HEK293 (cell line): Measurements from ENCODE around the gene SFXN2.

Experiments used
- CTCF ChIA-PET: fragments of 350-600 bp; formaldehyde crosslinking; extraction: SDS; loops from one replicate; lab custom pipeline; 2021; ENCODE audit warnings: antibody characterized with exemption; lab: Yijun Ruan, JAX
- POLR2A ChIA-PET: fragments of 300-600 bp; formaldehyde crosslinking; extraction: SDS; loops from one replicate; lab custom pipeline; 2020; ENCODE audit warnings: antibody characterized with exemption, inconsistent platforms; lab: Yijun Ruan, JAX
- H3K27ac ChIP-seq: fragments of 200-500 bp; sonication (Bioruptor generic); 2 replicates; pipeline ENCODE4 v1.5.1; 2014; ENCODE audit warnings: low read depth, low read length, control low read depth, inconsistent platforms; ENCODE audit errors: extremely low read depth
- H3K36me3 ChIP-seq, 2 experiments: fragments of 200-500 bp in 1 of 2; sonication (Bioruptor generic) in 1 of 2; 1 replicate in 1 of 2; 2 replicates in 1 of 2; pipeline ENCODE4 v1.5.1; 2014 to 2017; ENCODE audit warnings: inconsistent platforms in 2 of 2, low read length in 2 of 2; ENCODE audit not compliant: control insufficient read depth in 2 of 2, insufficient read depth in 1 of 2
- H3K4me1 ChIP-seq: fragments of 200-500 bp; sonication (Bioruptor generic); 2 replicates; pipeline ENCODE4 v1.5.1; 2014; ENCODE audit warnings: mild to moderate bottlenecking, low read length, inconsistent platforms; ENCODE audit not compliant: control insufficient read depth, insufficient read depth
- H3K4me3 ChIP-seq: 2 replicates; pipeline ENCODE4 v1.5.1; 2011; ENCODE audit warnings: low read depth, mild to moderate bottlenecking, control low read depth, low read length, moderate library complexity
- H3K9me3 ChIP-seq: fragments of 200-500 bp; sonication (Bioruptor generic); 2 replicates; pipeline ENCODE4 v1.5.1; 2014; ENCODE audit warnings: low read depth, low read length, inconsistent platforms; ENCODE audit not compliant: control insufficient read depth, insufficient read depth
- INSM2 ChIP-seq: fragments of 450-650 bp; formaldehyde crosslinking; IDR thresholded peaks from 2 replicates; pipeline ENCODE4 v1.5.1; 2016; ENCODE audit warnings: missing biosample characterization, missing genetic modification characterization
- OSR2 ChIP-seq: fragments of 450-650 bp; formaldehyde crosslinking; IDR thresholded peaks from 2 replicates; pipeline ENCODE4 v1.5.1; 2016; ENCODE audit warnings: missing biosample characterization, missing genetic modification characterization
- SP2 ChIP-seq: fragments of 450-650 bp; formaldehyde crosslinking; IDR thresholded peaks from 2 replicates; pipeline ENCODE4 v1.5.1; 2016; ENCODE audit warnings: missing biosample characterization, missing genetic modification characterization
- YY2 ChIP-seq: fragments of 450-650 bp; formaldehyde crosslinking; IDR thresholded peaks from 2 replicates; pipeline ENCODE4 v1.5.1; 2016; ENCODE audit warnings: missing biosample characterization, missing genetic modification characterization
- ZBTB21 ChIP-seq: fragments of 450-650 bp; formaldehyde crosslinking; IDR thresholded peaks from 2 replicates; pipeline ENCODE4 v1.5.1; 2017; ENCODE audit warnings: missing biosample characterization, missing genetic modification characterization
- ZBTB48 ChIP-seq: fragments of 450-650 bp; formaldehyde crosslinking; IDR thresholded peaks from 2 replicates; pipeline ENCODE4 v1.5.1; 2016; ENCODE audit warnings: missing biosample characterization, missing genetic modification characterization
- ZBTB49 ChIP-seq: fragments of 450-650 bp; formaldehyde crosslinking; IDR thresholded peaks from 2 replicates; pipeline ENCODE4 v1.5.1; 2016; ENCODE audit warnings: missing biosample characterization, missing genetic modification characterization, low read depth
- ZBTB7A ChIP-seq: fragments of 450-650 bp; formaldehyde crosslinking; IDR thresholded peaks from 2 replicates; pipeline ENCODE4 v1.5.1; 2016; ENCODE audit warnings: low read depth, missing biosample characterization, missing genetic modification characterization
- ZNF48 ChIP-seq: fragments of 450-650 bp; formaldehyde crosslinking; IDR thresholded peaks from 2 replicates; pipeline ENCODE4 v1.5.1; 2016; ENCODE audit warnings: missing biosample characterization, missing genetic modification characterization
- ZNF530 ChIP-seq: fragments of 450-650 bp; formaldehyde crosslinking; IDR thresholded peaks from 2 replicates; pipeline ENCODE4 v1.5.1; 2016; ENCODE audit warnings: low read depth, missing biosample characterization, missing genetic modification characterization
- ZNF610 ChIP-seq: fragments of 450-650 bp; formaldehyde crosslinking; IDR thresholded peaks from 2 replicates; pipeline ENCODE4 v1.5.1; 2016; ENCODE audit warnings: missing biosample characterization, missing genetic modification characterization, borderline replicate concordance
- ZNF670 ChIP-seq: fragments of 450-650 bp; formaldehyde crosslinking; IDR thresholded peaks from 2 replicates; pipeline ENCODE4 v1.5.1; 2016; ENCODE audit warnings: missing biosample characterization, missing genetic modification characterization, low read depth
- ZNF768 ChIP-seq: fragments of 450-650 bp; formaldehyde crosslinking; IDR thresholded peaks from 2 replicates; pipeline ENCODE4 v1.5.1; 2018; ENCODE audit warnings: missing biosample characterization, mild to moderate bottlenecking, missing genetic modification characterization
- ZNF837 ChIP-seq: fragments of 450-650 bp; formaldehyde crosslinking; IDR thresholded peaks from 2 replicates; pipeline ENCODE4 v1.5.1; 2016; ENCODE audit warnings: missing biosample characterization, missing genetic modification characterization
- ZSCAN23 ChIP-seq: fragments of 450-650 bp; formaldehyde crosslinking; IDR thresholded peaks from 2 replicates; pipeline ENCODE4 v1.5.1; 2016; ENCODE audit warnings: missing biosample characterization, missing genetic modification characterization
- TF ChIP-seq, protein P1 (sequence below): fragments of 450-650 bp; formaldehyde crosslinking; IDR thresholded peaks from 2 replicates; pipeline ENCODE4 v1.5.1; 2016; ENCODE audit warnings: missing biosample characterization, missing genetic modification characterization
- TF ChIP-seq, protein P2 (sequence below): fragments of 450-650 bp; formaldehyde crosslinking; IDR thresholded peaks from 2 replicates; pipeline ENCODE4 v1.5.1; 2016; ENCODE audit warnings: missing biosample characterization, missing genetic modification characterization, borderline replicate concordance
- TF ChIP-seq, protein P3 (sequence below): fragments of 450-650 bp; formaldehyde crosslinking; IDR thresholded peaks from 2 replicates; pipeline ENCODE4 v1.5.1; 2016; ENCODE audit warnings: missing biosample characterization, missing genetic modification characterization

SFXN2 gene

DNA sequence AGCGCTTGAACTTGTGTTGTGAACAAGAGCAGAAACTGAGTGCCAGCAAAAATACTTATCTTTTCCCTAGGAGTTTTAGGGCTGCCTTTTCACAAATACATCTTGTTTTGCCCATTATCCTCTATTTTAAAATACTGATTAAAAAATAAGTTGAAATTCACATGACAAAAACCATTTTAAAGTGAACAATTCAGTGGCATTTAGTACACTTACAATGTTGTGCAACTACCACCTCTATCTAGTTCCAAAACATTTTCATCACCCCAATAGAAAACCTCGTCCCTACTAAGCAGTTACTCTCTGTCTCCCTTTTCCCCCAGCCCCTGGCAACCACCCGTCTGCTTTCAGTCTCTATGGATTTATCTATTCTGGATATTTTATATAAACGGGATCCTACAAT is 30.7 kb downstream of the SFXN2 start:
- POLR2A ChIA-PET: interaction anchor here (1.1 to 2.4 kb wide), 3 partner anchors 8 to 75 kb away, joined by 3 to 14 read pairs (median 12); no protein-coding TSS in a partner anchor
- Histone ChIP-seq H3K4me3 (no peak overlapping the region; the same call in 1 of the 2 replicates), H3K36me3 (no peaks in the 10 kb centered on the region), H3K4me1 (no peaks in the 10 kb centered on the region), H3K27ac (no peak overlapping the region), H3K9me3 (no peaks in the 10 kb centered on the region)
- TF ChIP-seq ZNF530 (tag by site-specific recombination): no peak
- TF ChIP-seq, protein P1, sequence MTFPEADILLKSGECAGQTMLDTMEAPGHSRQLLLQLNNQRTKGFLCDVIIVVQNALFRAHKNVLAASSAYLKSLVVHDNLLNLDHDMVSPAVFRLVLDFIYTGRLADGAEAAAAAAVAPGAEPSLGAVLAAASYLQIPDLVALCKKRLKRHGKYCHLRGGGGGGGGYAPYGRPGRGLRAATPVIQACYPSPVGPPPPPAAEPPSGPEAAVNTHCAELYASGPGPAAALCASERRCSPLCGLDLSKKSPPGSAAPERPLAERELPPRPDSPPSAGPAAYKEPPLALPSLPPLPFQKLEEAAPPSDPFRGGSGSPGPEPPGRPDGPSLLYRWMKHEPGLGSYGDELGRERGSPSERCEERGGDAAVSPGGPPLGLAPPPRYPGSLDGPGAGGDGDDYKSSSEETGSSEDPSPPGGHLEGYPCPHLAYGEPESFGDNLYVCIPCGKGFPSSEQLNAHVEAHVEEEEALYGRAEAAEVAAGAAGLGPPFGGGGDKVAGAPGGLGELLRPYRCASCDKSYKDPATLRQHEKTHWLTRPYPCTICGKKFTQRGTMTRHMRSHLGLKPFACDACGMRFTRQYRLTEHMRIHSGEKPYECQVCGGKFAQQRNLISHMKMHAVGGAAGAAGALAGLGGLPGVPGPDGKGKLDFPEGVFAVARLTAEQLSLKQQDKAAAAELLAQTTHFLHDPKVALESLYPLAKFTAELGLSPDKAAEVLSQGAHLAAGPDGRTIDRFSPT (tag by site-specific recombination): no peak
- TF ChIP-seq ZBTB49 (tag by site-specific recombination): no peak
- TF ChIP-seq SP2: no peak
- no peak for TF ChIP-seq ZBTB48 (tag by site-specific recombination)
- no peak for TF ChIP-seq ZBTB7A
- no peak for TF ChIP-seq INSM2
- TF ChIP-seq, protein P2, sequence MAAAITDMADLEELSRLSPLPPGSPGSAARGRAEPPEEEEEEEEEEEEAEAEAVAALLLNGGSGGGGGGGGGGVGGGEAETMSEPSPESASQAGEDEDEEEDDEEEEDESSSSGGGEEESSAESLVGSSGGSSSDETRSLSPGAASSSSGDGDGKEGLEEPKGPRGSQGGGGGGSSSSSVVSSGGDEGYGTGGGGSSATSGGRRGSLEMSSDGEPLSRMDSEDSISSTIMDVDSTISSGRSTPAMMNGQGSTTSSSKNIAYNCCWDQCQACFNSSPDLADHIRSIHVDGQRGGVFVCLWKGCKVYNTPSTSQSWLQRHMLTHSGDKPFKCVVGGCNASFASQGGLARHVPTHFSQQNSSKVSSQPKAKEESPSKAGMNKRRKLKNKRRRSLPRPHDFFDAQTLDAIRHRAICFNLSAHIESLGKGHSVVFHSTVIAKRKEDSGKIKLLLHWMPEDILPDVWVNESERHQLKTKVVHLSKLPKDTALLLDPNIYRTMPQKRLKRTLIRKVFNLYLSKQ (tag by site-specific recombination): no peak
- TF ChIP-seq ZNF837: no peak
- TF ChIP-seq ZNF610: no peak
- no peak for TF ChIP-seq ZNF48
- no peak for TF ChIP-seq ZBTB21 (tag by site-specific recombination)
- TF ChIP-seq ZNF768: no peak
- TF ChIP-seq YY2 (tag by site-specific recombination): no peak
- TF ChIP-seq ZSCAN23 (tag by site-specific recombination): no peak
- no peak for TF ChIP-seq ZNF670 (tag by site-specific recombination)
- TF ChIP-seq, protein P3, sequence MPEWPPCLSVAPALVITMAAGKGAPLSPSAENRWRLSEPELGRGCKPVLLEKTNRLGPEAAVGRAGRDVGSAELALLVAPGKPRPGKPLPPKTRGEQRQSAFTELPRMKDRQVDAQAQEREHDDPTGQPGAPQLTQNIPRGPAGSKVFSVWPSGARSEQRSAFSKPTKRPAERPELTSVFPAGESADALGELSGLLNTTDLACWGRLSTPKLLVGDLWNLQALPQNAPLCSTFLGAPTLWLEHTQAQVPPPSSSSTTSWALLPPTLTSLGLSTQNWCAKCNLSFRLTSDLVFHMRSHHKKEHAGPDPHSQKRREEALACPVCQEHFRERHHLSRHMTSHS (tag by site-specific recombination): no peak
- TF ChIP-seq OSR2 (tag by site-specific recombination): no peak
- CTCF ChIA-PET: interaction anchor here (0.6 to 1.2 kb wide), 4 partner anchors 31 to 331 kb away, joined by 3 to 4 read pairs (median 4); no protein-coding TSS in a partner anchor
